ENCODE data around the gene WFDC1. TPM values are rescaled to one million over a fixed set of nuclear protein-coding genes. Genes with fewer than 3 reads are reported as not detected.
"Not testable (repeated sequence)": the region's sequence is repeated elsewhere in the genome, so short reads cannot be mapped to it uniquely, and the experiment has no call there.

Gene WFDC1
- total RNA-seq, 2 experiments from 2014 or later = not detected

DNA sequence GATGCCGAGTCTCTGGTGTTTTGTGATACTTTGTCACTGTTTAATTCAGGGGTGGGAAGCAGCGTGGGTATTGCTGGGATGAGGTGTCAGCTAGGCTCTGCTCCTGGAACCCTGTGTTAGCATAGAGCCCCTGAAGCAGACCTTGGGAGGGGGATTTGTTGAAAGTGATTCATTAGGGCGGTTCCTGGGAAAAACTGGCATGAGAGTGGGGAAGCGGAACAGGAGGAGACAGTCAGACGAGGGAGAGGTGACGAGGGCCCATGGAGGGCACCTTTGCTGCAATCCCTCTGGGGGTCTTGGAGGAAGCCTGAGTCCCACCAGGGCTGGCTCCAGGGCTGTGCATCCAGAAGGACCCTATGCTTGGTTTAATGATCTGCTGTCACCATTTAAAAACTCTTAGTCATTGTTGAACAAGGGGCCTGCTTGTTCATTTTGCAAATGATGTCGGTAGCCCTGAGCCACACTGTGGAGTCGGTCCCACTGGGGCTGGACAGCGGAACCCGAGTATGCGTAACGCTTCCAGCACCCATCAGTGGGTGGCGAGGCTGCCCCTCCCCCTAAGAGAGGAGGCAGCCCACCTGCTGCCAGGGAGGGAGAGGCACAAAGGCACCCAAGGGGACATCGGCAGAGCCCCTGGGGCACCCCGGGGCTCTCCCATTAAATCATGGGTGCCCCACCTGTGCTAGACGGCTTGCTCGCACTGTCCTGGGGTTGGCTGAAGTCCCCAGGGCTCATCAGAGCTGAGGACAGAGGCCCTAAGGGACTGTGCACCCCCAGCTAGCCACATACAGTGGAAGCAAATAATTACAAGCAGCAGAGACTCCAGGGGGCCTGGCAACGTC is 35.4 kb downstream of the WFDC1 start:
- DNase-seq = no peak
- ChIA-PET POLR2A (no interaction called here), CTCF (interaction anchor here (0.9 kb wide), 1 partner anchor 79 kb away, joined by 3 read pairs; no protein-coding TSS in a partner anchor)

GRCh38 chr16:84330685-84331050 is 36.0 kb downstream of the WFDC1 start:
- H3K4me3 Mint-ChIP-seq = no peak overlapping the region
- H3K4me1 Mint-ChIP-seq = no peaks in the 10 kb centered on the region
- H3K9me3 Mint-ChIP-seq = peaks cover 7% of the 10 kb centered on the region
- no peak for DNase-seq
- peaks cover 2% of the 10 kb centered on the region for H3K27me3 Mint-ChIP-seq
- POLR2A ChIA-PET = no interaction called here
- H3K27ac Mint-ChIP-seq = no peak overlapping the region
- H3K36me3 Mint-ChIP-seq (ENCODE audit: low read depth) = no peaks in the 10 kb centered on the region
- CTCF ChIA-PET = interaction anchor here (0.9 kb wide), 1 partner anchor 79 kb away, joined by 3 read pairs; no protein-coding TSS in a partner anchor

More for the DNA sequence above, 35.4 kb downstream of the WFDC1 start:
- no peaks in the 10 kb centered on the region for H3K27me3 Mint-ChIP-seq
- no peaks in the 10 kb centered on the region for H3K36me3 Mint-ChIP-seq (ENCODE audit: low read depth)
- no peak overlapping the region for H3K27ac Mint-ChIP-seq
- H3K4me3 Mint-ChIP-seq = no peak overlapping the region
- H3K4me1 Mint-ChIP-seq = no peaks in the 10 kb centered on the region
- H3K9me3 Mint-ChIP-seq = peaks cover 2% of the 10 kb centered on the region

DNA sequence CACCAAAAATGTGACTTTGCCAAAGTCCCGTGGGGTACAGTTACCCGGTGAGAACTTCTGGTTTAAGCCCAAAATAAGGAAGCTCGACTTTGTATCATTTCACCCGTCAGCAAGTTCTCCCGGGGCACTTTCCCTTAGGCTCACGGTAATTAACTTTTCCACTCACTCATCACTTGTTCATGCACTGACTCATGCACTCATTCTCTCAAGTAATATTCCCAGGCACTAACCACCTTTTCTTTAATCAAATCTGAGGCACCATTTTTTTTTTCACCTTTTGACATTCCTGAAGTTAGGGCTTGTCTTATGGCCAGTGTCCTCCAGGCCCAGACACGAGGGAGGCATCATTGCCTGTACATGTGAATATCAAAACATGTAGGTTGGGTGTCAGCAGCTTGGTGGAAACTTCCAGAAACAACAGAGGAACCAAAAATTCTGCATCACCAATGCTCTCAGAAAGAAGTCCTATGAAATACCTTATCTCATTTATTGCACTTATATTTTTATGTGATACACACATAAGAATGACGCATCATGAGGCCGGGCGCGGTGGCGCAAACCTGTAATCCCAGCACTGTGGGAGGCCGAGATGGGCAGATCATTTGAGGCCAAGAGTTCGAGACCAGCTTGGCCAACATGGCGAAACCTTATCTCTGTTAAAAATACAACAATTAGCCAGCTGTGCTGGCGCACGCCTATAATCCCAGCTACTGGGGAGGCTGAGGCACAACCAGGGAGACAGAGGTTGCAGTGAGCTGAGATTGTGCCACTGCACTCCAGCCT is 37.5 kb downstream of the WFDC1 start:
- CTCF ChIA-PET = no interaction called here
- H3K36me3 Mint-ChIP-seq (ENCODE audit: low read depth) = no peaks in the 10 kb centered on the region
- no peak for DNase-seq
- POLR2A ChIA-PET = no interaction called here
- no peak overlapping the region for H3K27ac Mint-ChIP-seq
- peaks cover 11% of the 10 kb centered on the region for H3K9me3 Mint-ChIP-seq
- H3K27me3 Mint-ChIP-seq = peaks cover 4% of the 10 kb centered on the region
- no peak overlapping the region for H3K4me3 Mint-ChIP-seq
- H3K4me1 Mint-ChIP-seq = no peaks in the 10 kb centered on the region

DNA sequence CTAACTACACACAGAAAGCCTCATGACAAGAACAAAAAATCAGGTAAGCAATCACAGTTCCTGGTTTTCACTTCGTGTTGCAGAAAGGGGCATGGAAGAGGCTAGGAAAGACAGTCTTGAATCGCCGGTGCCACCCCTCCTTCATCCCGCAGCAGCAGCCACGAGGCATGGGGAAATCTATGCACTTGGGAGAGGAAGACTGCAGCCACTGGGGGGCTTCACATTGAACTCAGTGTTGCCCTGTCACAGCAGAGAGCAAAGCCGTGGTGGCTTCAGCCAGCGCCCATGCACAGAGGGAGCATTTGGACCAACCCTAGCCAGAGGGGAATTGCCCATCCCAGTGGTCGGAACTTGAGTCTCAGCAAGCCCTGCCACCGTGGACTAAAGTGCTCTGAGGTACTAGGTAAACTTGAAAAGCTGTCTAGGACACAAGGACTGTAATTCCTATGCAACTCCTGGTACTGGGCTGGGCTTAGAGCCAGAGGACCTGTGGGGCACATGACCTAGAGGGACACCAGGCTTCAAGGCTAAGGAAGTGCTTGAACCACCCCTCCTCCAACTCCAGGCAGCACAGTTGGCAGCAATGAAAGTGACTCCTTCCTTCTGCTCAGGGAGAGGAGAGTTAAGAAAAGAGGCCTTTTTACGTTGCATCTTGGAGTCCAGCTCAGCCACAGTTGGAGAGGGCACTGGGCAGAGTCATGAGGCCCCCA is 38.5 kb downstream of the WFDC1 start:
- Mint-ChIP-seq H3K36me3 (ENCODE audit: low read depth) (no peaks in the 10 kb centered on the region), H3K4me3 (no peak overlapping the region), H3K9me3 (peaks cover 11% of the 10 kb centered on the region), H3K27ac (no peak overlapping the region), H3K4me1 (no peaks in the 10 kb centered on the region), H3K27me3 (peaks cover 4% of the 10 kb centered on the region)
- no peak for DNase-seq
- ChIA-PET CTCF (no interaction called here), POLR2A (no interaction called here)

DNA sequence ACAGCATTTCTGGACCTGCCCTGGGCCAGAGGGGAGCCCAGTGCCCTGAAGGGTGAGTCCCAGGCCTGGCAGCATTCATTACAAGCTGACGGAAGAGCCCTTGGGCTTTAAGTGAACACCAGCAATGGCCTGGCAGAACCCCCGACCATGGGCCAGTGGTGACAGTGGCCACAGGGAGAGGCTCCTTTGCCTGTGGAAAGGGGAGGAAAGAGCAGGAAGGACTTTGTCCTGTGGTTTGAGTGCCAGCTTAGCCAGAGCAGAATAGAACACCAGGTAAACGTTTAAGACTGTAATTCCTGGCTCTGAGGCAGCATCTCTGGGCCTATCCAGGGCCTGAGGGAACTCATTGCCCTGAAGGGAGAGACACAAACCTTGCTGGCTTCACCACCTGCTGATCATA is 39.4 kb downstream of the WFDC1 start:
- Mint-ChIP-seq H3K27me3 (peaks cover 6% of the 10 kb centered on the region), H3K27ac (no peak overlapping the region), H3K9me3 (peaks cover 11% of the 10 kb centered on the region), H3K4me1 (no peaks in the 10 kb centered on the region), H3K4me3 (no peak overlapping the region), H3K36me3 (ENCODE audit: low read depth) (no peaks in the 10 kb centered on the region)
- DNase-seq = no peak
- CTCF ChIA-PET = no interaction called here
- POLR2A ChIA-PET = no interaction called here

GRCh38 chr16:84334482-84334881 is 39.8 kb downstream of the WFDC1 start:
- no peak overlapping the region for H3K4me3 Mint-ChIP-seq
- ChIA-PET CTCF (no interaction called here), POLR2A (no interaction called here)
- H3K36me3 Mint-ChIP-seq (ENCODE audit: low read depth) = no peaks in the 10 kb centered on the region
- no peaks in the 10 kb centered on the region for H3K4me1 Mint-ChIP-seq
- H3K27ac Mint-ChIP-seq = no peak overlapping the region
- H3K9me3 Mint-ChIP-seq = peaks cover 11% of the 10 kb centered on the region
- no peak for DNase-seq
- peaks cover 6% of the 10 kb centered on the region for H3K27me3 Mint-ChIP-seq

DNA sequence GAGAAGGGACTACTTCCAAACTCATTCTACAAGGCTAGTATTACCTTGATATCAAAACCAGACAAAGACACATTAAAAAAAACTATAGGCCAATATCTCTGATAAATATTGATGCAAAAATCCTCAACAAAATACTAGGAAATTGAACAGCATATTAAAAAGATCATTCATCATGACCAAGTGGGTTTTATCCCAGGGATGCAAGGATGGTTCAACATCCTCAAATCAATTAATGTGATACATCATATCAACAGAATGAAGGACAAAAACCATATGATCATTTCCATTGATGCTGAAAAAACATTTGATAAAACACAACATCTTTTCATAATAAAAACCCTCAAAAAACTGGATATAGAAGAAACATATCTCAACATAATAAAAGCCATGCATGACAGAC is 42.6 kb downstream of the WFDC1 start:
- H3K27me3 Mint-ChIP-seq; H3K27ac Mint-ChIP-seq; POLR2A ChIA-PET; H3K4me1 Mint-ChIP-seq; DNase-seq; H3K36me3 Mint-ChIP-seq (ENCODE audit: low read depth); H3K4me3 Mint-ChIP-seq: not testable (repeated sequence)
- H3K9me3 Mint-ChIP-seq = peaks cover 11% of the 10 kb centered on the region
- CTCF ChIA-PET = interaction anchor here (0.6 kb wide), 1 partner anchor 54 kb away, joined by 4 read pairs; no protein-coding TSS in a partner anchor

- Mint-ChIP-seq H3K4me3 (no peak overlapping the region), H3K27me3 (peaks cover 6% of the 10 kb centered on the region), H3K4me1 (no peaks in the 10 kb centered on the region), H3K27ac (no peak overlapping the region), H3K9me3 (peaks cover 11% of the 10 kb centered on the region), H3K36me3 (ENCODE audit: low read depth) (no peaks in the 10 kb centered on the region)
- ChIA-PET POLR2A (no interaction called here), CTCF (no interaction called here)
- no peak for DNase-seq
Observed at GRCh38 chr16:84339311-84339710, 44.6 kb downstream of the WFDC1 start.

GRCh38 chr16:84339766-84340165 is 45.1 kb downstream of the WFDC1 start:
- POLR2A ChIA-PET = no interaction called here

GRCh38 chr16:84340325-84341040 is 45.8 kb downstream of the WFDC1 start:
- H3K27ac Mint-ChIP-seq = no peak overlapping the region
- H3K9me3 Mint-ChIP-seq = peaks cover 6% of the 10 kb centered on the region
- peaks cover 6% of the 10 kb centered on the region for H3K27me3 Mint-ChIP-seq
- no peaks in the 10 kb centered on the region for H3K4me1 Mint-ChIP-seq
- POLR2A ChIA-PET = no interaction called here
- no peaks in the 10 kb centered on the region for H3K36me3 Mint-ChIP-seq (ENCODE audit: low read depth)
- no peak overlapping the region for H3K4me3 Mint-ChIP-seq
- CTCF ChIA-PET = no interaction called here
- DNase-seq = no peak

More at GRCh38 chr16:84339766-84340165, 45.1 kb downstream of the WFDC1 start:
- Mint-ChIP-seq H3K27me3 (peaks cover 6% of the 10 kb centered on the region), H3K27ac (no peak overlapping the region), H3K4me1 (no peaks in the 10 kb centered on the region), H3K36me3 (ENCODE audit: low read depth) (no peaks in the 10 kb centered on the region), H3K4me3 (no peak overlapping the region), H3K9me3 (peaks cover 11% of the 10 kb centered on the region)
- CTCF ChIA-PET = no interaction called here
- DNase-seq = no peak

DNA sequence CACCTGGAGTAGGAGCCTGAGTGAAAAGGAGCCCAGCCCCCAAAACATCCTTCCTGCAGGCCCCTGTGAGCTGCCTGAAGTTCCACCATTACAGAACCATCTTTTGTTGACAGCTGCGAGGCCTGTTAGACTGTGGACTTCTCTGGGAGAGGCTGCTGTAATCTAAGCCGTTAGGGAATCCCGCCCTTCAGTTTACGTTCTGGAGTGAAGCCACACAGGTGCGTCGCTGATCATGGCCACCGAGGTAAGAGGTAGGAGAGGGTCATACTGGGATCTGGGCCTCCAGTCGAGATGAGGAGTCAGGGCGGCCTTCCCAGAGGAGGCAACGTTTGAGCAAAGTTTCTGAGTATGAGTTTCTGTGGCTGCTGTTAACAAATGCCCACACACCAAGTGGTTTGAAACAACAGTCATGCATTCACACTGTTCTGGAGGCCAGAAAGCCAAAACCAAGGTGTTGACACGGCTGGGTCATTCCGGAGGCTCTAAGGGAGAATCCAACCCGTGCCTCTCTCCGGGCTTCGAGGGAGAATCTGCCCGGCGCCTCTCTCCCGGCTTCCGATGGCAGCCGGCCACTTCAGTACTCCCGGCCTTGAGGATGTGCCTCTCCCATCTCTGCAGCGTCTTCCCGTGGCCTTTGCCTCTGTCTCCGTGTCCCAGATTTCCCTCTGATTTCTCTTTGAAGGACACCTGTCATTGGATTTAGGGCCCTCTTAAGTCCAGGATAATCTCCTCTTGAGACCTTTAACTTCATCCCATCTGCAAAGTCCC is 47.0 kb downstream of the WFDC1 start:
- ChIA-PET POLR2A (interaction anchor here (0.6 kb wide), 1 partner anchor 27 kb away, joined by 3 read pairs; the partner anchor contains the start of gene ATP2C2), CTCF (no interaction called here)
- H3K27me3 Mint-ChIP-seq = peaks cover 1% of the 10 kb centered on the region
- H3K9me3 Mint-ChIP-seq = peaks cover 2% of the 10 kb centered on the region
- H3K27ac Mint-ChIP-seq = no peak overlapping the region
- H3K36me3 Mint-ChIP-seq (ENCODE audit: low read depth) = no peaks in the 10 kb centered on the region
- no peak for DNase-seq
- H3K4me1 Mint-ChIP-seq = no peaks in the 10 kb centered on the region
- H3K4me3 Mint-ChIP-seq = no peak overlapping the region

DNA sequence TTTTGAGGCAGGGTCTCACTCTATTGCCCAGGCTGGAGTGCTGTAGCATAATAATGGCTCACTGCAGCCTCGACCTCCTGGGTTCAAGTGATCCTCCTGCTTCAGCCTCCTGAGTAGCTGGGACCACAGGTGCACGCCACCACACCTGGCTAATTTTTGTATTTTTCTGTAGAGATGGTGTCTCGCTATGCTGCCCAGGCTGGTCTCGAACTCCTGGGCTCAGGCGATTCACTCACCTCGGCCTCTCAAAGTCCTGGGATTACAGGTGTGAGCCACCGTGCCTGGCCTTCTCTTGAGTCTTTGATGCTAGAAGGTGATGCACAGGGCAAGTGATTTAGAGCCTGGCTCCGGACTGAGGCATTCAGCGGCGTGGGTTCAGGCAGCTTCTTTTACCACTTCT is 49.1 kb downstream of the WFDC1 start:
- POLR2A ChIA-PET, CTCF ChIA-PET: not testable (repeated sequence)

More for the DNA sequence above, 49.1 kb downstream of the WFDC1 start:
- H3K27ac Mint-ChIP-seq; H3K9me3 Mint-ChIP-seq; H3K4me3 Mint-ChIP-seq; H3K4me1 Mint-ChIP-seq; DNase-seq; H3K27me3 Mint-ChIP-seq; H3K36me3 Mint-ChIP-seq (ENCODE audit: low read depth): not testable (repeated sequence)

All from activated CD4-positive, alpha-beta T cell treated with anti-CD3 and anti-CD28 coated beads, Interleukin-2, amount 10 ng/mL, durations not matched to agents 7 days and 5 days (primary cell).